Bronchial epithelial cell (primary cell): ENCODE measurements around the gene DSCAM. TPM values are rescaled to one million over a fixed set of nuclear protein-coding genes. Genes with fewer than 3 reads are reported as not detected.

Source experiments
- DNase-seq: peaks from one replicate; pipeline ENCODE4 v3.0.0-alpha.2; 2010; ENCODE audit warnings: low read depth
- FAIRE-seq: peaks from 2 replicates; lab custom pipeline; 2011; peaks lifted over from hg19 to GRCh38; lab: Jason Lieb, UNC
- H3K27me3 ChIP-seq: 2 replicates; pipeline ENCODE4 v1.5.1; 2011; ENCODE audit warnings: low read length; ENCODE audit not compliant: control insufficient read depth, insufficient read depth
- H3K36me3 ChIP-seq: 2 replicates; pipeline ENCODE4 v1.5.1; 2011; ENCODE audit warnings: low read length; ENCODE audit not compliant: control insufficient read depth, insufficient read depth
- H3K4me3 ChIP-seq: 2 replicates; pipeline ENCODE4 v1.5.1; 2011; ENCODE audit warnings: mild to moderate bottlenecking, low read depth, low read length, control low read depth
- total RNA-seq: library from RNA; depleted of rRNA; stranded (reverse); fragments of >200 nt; gene quantifications from 2 replicates; pipeline ENCODE4 v1.2.1, GENCODE V29; 2014
- TF ChIP-seq, protein P1 (sequence below): IDR thresholded peaks from 2 replicates; pipeline ENCODE4 v1.5.1; 2011; ENCODE audit warnings: mild to moderate bottlenecking, moderate library complexity, low read length, control low read depth, inconsistent platforms; ENCODE audit not compliant: insufficient read depth, severe bottlenecking

Gene DSCAM
- total RNA-seq, 1 donor from 2014 or later, result 0.53 TPM

DNA sequence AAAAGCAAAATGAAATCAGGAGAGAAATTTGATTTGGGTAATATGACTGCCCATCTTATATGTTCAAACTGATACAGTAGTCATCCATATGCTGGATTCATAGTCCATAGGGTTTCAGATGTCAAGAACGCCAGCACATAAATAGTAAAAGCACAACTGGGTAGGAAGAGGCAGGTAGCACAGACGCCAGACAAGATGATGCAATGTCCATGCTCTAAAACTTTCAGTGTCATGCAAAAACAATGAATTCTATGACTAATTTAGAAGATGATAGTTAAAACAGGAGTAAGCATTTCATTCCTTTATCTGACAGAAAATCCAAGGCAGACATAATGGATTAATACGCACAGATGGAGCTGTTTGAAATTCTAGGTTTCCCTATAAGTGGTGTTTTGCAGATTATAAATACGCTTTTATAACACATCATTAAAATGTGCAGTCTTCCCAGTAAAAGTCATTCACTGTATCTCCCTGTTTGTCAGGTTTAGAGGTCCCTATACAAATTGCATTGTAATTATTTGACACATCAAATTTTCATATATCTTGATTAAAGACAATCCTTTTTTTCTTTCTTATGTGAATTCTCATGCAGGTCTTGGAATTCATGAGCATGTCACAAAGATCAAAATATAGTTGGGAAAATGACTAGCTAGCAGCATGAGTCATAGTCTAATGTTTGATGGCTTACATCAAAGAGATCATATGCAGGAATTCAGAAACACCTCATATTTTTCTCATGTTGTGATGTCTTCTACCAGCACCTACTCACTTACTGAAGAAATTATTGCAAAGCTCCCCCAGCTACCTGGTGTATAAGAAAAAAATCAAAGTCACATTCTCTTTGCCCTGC lies 139.9 kb downstream of the DSCAM start:
- DNase-seq (peak; percentile 69), FAIRE-seq (no peak)
- Histone ChIP-seq H3K27me3 (no peaks in the 10 kb centered on the region), H3K4me3 (no peak overlapping the region), H3K36me3 (no peaks in the 10 kb centered on the region)
- TF ChIP-seq, protein P1, sequence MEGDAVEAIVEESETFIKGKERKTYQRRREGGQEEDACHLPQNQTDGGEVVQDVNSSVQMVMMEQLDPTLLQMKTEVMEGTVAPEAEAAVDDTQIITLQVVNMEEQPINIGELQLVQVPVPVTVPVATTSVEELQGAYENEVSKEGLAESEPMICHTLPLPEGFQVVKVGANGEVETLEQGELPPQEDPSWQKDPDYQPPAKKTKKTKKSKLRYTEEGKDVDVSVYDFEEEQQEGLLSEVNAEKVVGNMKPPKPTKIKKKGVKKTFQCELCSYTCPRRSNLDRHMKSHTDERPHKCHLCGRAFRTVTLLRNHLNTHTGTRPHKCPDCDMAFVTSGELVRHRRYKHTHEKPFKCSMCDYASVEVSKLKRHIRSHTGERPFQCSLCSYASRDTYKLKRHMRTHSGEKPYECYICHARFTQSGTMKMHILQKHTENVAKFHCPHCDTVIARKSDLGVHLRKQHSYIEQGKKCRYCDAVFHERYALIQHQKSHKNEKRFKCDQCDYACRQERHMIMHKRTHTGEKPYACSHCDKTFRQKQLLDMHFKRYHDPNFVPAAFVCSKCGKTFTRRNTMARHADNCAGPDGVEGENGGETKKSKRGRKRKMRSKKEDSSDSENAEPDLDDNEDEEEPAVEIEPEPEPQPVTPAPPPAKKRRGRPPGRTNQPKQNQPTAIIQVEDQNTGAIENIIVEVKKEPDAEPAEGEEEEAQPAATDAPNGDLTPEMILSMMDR, result no peak

DNA sequence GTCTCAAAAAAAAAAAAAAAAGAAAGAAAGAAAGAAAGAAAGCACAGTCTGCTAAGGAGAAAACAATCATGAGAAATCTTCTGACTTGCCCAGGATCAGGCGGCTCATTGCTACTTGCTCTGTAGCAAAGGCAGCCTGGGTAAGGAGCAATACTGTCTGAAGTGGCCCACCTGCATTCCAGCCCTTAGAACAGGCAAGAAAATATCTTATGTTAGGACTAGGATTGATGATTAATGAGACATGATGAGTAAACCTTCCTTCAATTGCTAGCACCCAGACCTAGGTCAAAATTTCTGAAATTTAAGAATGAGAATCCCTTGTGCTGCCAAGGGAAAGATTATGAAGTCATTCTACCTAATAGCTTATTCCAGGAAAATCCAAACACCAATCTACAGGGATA lies 140.8 kb downstream of the DSCAM start:
- TF ChIP-seq, protein P1, result no peak
- DNase-seq (peak; percentile 59), FAIRE-seq (no peak)
- no peak overlapping the region for H3K4me3 ChIP-seq
- H3K36me3 ChIP-seq, result no peaks in the 10 kb centered on the region
- H3K27me3 ChIP-seq, result no peaks in the 10 kb centered on the region

DNA sequence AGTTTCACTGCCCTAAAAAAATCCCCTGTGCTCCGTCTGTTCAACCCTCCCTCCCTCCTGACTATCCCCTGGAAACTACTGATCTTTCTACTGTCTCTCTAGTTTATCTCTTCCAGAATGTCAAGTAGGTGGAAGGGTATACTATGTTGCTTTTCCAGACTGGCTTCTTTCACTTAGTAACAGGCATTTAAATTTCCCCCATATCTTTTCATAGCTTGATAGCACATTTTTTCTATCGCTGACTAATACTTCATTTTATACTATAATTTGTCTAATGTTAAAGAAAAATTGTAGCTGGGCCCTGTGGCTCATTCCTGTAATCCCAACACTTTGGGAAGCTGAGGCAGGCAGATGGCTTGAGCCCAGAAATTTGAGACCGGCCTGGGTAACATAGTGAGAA lies 142.8 kb downstream of the DSCAM start:
- H3K27me3 ChIP-seq, result no peaks in the 10 kb centered on the region
- no peaks in the 10 kb centered on the region for H3K36me3 ChIP-seq
- TF ChIP-seq, protein P1, result no peak
- FAIRE-seq, result no peak
- DNase-seq, result no peak
- no peak overlapping the region for H3K4me3 ChIP-seq

DNA sequence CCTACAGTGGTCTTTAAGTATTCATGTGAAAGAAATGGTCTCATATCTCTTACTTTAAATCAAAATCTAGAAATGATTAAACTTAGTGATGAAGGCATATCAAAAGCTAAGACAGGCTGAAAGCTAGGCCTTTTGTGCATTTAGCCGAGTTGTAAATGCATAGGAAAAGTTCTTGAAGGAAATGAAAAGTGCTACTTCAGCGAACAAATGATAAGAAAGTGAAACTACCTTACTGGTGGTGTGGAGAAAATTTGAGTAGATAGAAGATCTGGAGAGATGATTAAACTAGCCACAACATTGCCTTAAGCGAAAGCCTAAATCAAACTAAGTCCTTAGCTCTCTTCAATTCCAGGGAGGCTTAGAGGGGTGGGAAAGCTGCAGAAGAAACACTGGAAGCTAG lies 147.6 kb downstream of the DSCAM start:
- TF ChIP-seq, protein P1, result no peak
- Histone ChIP-seq H3K27me3 (no peaks in the 10 kb centered on the region), H3K36me3 (no peaks in the 10 kb centered on the region), H3K4me3 (no peak overlapping the region)
- no peak for DNase-seq
- FAIRE-seq, result no peak

DNA sequence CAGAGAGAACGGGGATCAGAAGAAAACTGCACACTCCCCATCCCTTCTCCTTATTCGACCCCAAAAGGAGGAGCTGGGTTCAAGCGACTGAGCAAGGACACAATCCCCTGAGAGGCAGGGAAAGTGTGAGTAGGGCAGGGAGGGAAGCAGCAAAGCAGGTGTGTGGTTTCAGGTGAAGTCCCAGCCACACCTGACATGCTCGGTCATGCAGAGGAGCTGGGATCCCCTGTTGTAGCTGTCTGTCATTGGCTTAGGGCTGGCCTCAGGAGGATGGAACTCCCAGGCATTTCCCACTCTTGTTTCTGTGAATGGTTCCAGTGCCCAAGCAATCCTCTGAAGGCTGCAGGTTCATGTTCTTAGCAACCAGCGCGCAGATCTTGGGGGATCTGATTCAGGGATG lies 150.7 kb downstream of the DSCAM start:
- Histone ChIP-seq H3K27me3 (no peaks in the 10 kb centered on the region), H3K4me3 (no peak overlapping the region), H3K36me3 (no peaks in the 10 kb centered on the region)
- DNase-seq (peak; percentile 48), FAIRE-seq (no peak)
- TF ChIP-seq, protein P1, result no peak
